ENCODE results near the gene TADA2B. TPM values are rescaled to one million over a fixed set of nuclear protein-coding genes. Genes with fewer than 3 reads are reported as not detected.

Gene TADA2B
- total and polyA plus RNA-seq, 10 of the 15 experiments (the other 5 are each of a cell fraction or from before 2014, with no cell fraction given) = 0.66 to 12.0 (median 5.6) TPM

DNA sequence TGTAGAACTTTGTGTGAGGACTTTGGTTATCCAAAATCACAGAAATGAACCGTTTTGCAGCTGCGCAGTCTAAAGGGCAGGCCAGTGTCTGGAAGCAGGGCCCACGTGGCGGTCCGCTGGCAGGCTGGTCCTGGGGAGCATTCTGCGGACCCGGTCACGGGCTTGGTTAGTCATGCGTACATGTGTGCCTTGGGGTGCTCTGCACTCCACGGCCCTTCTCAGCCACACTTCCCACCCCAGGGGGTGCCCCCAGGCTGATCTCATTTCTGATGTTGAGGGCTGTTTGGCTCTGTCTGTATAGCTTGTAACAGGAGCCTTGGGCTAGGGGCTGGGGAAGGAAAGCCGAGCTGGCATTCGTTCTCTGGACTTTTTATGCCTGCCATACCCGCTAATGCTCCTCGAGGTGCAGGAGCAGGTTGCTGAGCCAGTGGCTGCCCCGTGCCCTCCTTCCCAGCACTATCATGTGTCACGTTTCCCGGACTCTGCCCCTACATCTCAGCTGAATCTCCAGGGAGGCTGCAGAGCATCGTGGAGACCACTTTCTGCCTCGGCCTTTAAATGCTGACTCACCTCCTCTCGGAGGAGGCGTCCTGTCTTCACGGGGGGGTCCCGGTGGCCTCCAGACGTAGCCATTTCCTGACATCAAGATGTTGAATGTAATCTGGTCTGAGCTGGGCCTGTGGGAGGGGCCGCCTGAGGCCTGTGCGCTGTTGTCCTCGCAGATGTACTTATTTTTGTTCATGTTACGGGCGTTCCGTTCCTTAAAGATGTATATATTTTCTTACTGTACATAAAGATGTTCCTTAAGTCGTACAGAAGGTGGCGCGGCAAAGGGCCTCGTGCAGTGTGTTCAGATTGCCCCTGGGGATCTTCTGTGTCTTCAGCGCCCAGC is 11.4 kb upstream of the TADA2B start:
- Histone ChIP-seq H3K27me3 (replicated peaks in 1 of 2; ENCODE audit: control insufficient read depth in 2 of 2, insufficient read depth in 2 of 2, low read length in 1 of 2) (no peaks in the 10 kb centered on the region), H3K36me3 (ENCODE audit: control insufficient read depth in 2 of 2, insufficient read depth in 2 of 2, low read length in 1 of 2) (peaks cover 7 to 17% of the 10 kb centered on the region in 2 experiments), H3K4me1 (ENCODE audit: control insufficient read depth, insufficient read depth, low read length) (no peaks in the 10 kb centered on the region), H3K4me2 (ENCODE audit: control insufficient read depth, insufficient read depth) (no peak overlapping the region), H3K4me3 (no peak overlapping the region), H3K79me2 (ENCODE audit: control insufficient read depth, insufficient read depth, low read length) (no peaks in the 10 kb centered on the region), H3K9me3 (replicated peaks; ENCODE audit: control insufficient read depth, insufficient read depth, low read length) (no peaks in the 10 kb centered on the region), H2AFZ (ENCODE audit: control insufficient read depth, low read depth, low read length) (no peak overlapping the region), H3K27ac (ENCODE audit: control insufficient read depth, insufficient read depth) (no peak overlapping the region), H4K20me1 (ENCODE audit: control insufficient read depth, insufficient read depth) (no peaks in the 10 kb centered on the region), H3K9ac (ENCODE audit: control insufficient read depth, insufficient read depth, low read length) (no peak overlapping the region)
- RAD21 ChIA-PET (ENCODE audit: unreplicated experiment) = interaction anchor here (1.3 kb wide), 1 partner anchor 123 kb away, joined by 4 read pairs; no protein-coding TSS in a partner anchor
- in situ Hi-C loops (cut with MboI) (no loop called here), intact Hi-C loops (cut with micrococcal nuclease; ENCODE audit: unreplicated experiment) (no loop called here)
- FAIRE-seq = no peak
- DNase-seq (ENCODE audit: low read depth, low spot score) = no peak
- no TSS peak for BruUV-seq (replicated peaks)
- SMC1A ChIA-PET (ENCODE audit: uncharacterized antibody, unreplicated experiment) = interaction anchor here (0.9 kb wide), 1 partner anchor 14 kb away, joined by 3 read pairs; no protein-coding TSS in a partner anchor
- CTCF ChIA-PET = no interaction called here
- WGBS (ENCODE audit: insufficient coverage, insufficient replicate concordance, low lambda C conversion rate, missing lambda C conversion rate) = 82% methylated on average over 35 of the region's 35 CpGs
- no peak for ATAC-seq
- POLR2A ChIA-PET = no interaction called here
- TF ChIP-seq IRF4 (IDR thresholded peaks at IDR 0.05; ENCODE audit: low read depth, low read length) = no peak
- TF ChIP-seq, protein P1, sequence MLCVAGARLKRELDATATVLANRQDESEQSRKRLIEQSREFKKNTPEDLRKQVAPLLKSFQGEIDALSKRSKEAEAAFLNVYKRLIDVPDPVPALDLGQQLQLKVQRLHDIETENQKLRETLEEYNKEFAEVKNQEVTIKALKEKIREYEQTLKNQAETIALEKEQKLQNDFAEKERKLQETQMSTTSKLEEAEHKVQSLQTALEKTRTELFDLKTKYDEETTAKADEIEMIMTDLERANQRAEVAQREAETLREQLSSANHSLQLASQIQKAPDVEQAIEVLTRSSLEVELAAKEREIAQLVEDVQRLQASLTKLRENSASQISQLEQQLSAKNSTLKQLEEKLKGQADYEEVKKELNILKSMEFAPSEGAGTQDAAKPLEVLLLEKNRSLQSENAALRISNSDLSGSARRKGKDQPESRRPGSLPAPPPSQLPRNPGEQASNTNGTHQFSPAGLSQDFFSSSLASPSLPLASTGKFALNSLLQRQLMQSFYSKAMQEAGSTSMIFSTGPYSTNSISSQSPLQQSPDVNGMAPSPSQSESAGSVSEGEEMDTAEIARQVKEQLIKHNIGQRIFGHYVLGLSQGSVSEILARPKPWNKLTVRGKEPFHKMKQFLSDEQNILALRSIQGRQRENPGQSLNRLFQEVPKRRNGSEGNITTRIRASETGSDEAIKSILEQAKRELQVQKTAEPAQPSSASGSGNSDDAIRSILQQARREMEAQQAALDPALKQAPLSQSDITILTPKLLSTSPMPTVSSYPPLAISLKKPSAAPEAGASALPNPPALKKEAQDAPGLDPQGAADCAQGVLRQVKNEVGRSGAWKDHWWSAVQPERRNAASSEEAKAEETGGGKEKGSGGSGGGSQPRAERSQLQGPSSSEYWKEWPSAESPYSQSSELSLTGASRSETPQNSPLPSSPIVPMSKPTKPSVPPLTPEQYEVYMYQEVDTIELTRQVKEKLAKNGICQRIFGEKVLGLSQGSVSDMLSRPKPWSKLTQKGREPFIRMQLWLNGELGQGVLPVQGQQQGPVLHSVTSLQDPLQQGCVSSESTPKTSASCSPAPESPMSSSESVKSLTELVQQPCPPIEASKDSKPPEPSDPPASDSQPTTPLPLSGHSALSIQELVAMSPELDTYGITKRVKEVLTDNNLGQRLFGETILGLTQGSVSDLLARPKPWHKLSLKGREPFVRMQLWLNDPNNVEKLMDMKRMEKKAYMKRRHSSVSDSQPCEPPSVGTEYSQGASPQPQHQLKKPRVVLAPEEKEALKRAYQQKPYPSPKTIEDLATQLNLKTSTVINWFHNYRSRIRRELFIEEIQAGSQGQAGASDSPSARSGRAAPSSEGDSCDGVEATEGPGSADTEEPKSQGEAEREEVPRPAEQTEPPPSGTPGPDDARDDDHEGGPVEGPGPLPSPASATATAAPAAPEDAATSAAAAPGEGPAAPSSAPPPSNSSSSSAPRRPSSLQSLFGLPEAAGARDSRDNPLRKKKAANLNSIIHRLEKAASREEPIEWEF (IDR thresholded peaks at IDR 0.05; ENCODE audit: insufficient replicate concordance, low read depth, low read length) = no peak
- no peak for TF ChIP-seq PBX3 (IDR thresholded peaks at IDR 0.05; ENCODE audit: insufficient replicate concordance, low read depth, low read length)
- TF ChIP-seq BRCA1 (IDR thresholded peaks at IDR 0.05; ENCODE audit: low read depth, low read length) = no peak
- no peak for TF ChIP-seq ZNF24 (IDR thresholded peaks at IDR 0.05)
- no peak for TF ChIP-seq RAD21 (IDR thresholded peaks at IDR 0.05; ENCODE audit: insufficient read depth, low read depth, low read length)
- TF ChIP-seq NR2C2 (IDR thresholded peaks at IDR 0.05; ENCODE audit: borderline replicate concordance, control insufficient read depth, insufficient read length, low read depth) = no peak
- TF ChIP-seq ZBTB4 (CRISPR knock-in tag; IDR thresholded peaks at IDR 0.05) = no peak
- TF ChIP-seq POLR2A (IDR thresholded peaks at IDR 0.05; ENCODE audit: low read depth, low read length) = no peak
- no peak for TF ChIP-seq E4F1 (IDR thresholded peaks at IDR 0.05; ENCODE audit: borderline replicate concordance, partially characterized antibody)

Data from GM12878 (cell line).